ENCODE measurements around the gene CEP63. TPM values are rescaled to one million over a fixed set of nuclear protein-coding genes. Genes with fewer than 3 reads are reported as not detected.

CEP63 gene
- total RNA-seq, 2 experiments from 2014 or later, result 13.2 to 15.1 TPM

DNA sequence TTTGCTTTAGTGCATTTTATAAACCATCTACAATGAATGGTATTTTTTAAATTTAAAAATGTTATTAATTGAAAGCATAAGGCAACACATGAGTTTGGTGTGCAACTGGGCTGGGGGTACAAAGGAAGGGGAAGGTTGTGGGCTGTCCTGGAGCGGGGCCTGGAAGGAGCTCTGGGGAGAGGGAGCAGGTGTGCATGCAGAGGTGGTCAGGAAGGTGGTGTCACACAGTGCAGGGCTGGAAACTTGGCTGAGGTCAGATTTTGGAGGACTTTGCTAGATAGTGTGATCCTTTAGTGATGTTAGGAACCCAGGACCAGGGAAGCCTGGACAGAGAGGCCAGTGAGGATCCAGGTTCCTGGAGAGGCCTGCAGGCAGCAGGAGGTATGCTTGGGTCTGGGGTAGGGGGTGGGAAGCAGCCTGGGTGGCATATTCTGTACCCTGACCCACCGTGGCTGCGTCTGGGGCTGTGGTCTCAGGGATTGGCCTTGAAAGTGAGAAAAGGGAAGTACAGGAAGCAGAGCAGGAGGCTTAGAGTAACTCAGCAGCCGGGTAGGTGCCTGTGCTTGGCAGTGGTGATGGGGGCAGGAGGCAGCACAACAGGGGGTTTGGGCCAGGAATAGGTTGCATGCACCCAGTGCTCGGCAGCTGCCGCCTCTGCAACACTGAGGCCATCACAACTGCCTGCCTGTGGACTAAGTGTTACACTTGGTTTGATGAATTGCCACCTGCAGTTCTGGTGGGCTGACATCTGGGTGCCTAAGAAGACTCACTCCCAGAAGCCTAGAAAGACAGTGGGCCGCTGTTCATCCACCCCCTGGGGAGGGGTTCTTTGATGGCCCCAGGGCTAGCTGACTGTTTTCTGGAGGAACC lies 132.0 kb downstream of the CEP63 start:
- no peak for TF ChIP-seq CTCF (IDR thresholded peaks at IDR 0.05)
- Mint-ChIP-seq H3K4me1 (ENCODE audit: low read depth) (no peaks in the 10 kb centered on the region), H3K36me3 (ENCODE audit: low read depth) (no peaks in the 10 kb centered on the region), H3K27ac (no peak overlapping the region), H3K9me3 (no peaks in the 10 kb centered on the region), H3K4me3 (no peak overlapping the region), H3K27me3 (no peaks in the 10 kb centered on the region)
- POLR2A ChIA-PET, result no interaction called here
- ATAC-seq (ENCODE audit: poor library complexity) (no peak), DNase-seq (no peak)
- Histone ChIP-seq H3K4me3 (ENCODE audit: low read length) (no peak overlapping the region), H3K9me3 (ENCODE audit: control insufficient read depth in 1 of 2, insufficient read depth in 1 of 2, low read length in 2 of 2) (no peaks in the 10 kb centered on the region), H3K4me1 (ENCODE audit: insufficient read depth, low read length) (no peaks in the 10 kb centered on the region), H3K27ac (ENCODE audit: low read depth in 1 of 2, low read length in 2 of 2) (no peak overlapping the region), H3K36me3 (ENCODE audit: insufficient read depth, low read length) (no peaks in the 10 kb centered on the region), H3K27me3 (ENCODE audit: control insufficient read depth in 1 of 2, insufficient read depth in 2 of 2, low read length in 2 of 2) (no peaks in the 10 kb centered on the region)
- CTCF ChIA-PET, result no interaction called here
- intact Hi-C loops (cut with DNase I, micrococcal nuclease), result no loop called here

DNA sequence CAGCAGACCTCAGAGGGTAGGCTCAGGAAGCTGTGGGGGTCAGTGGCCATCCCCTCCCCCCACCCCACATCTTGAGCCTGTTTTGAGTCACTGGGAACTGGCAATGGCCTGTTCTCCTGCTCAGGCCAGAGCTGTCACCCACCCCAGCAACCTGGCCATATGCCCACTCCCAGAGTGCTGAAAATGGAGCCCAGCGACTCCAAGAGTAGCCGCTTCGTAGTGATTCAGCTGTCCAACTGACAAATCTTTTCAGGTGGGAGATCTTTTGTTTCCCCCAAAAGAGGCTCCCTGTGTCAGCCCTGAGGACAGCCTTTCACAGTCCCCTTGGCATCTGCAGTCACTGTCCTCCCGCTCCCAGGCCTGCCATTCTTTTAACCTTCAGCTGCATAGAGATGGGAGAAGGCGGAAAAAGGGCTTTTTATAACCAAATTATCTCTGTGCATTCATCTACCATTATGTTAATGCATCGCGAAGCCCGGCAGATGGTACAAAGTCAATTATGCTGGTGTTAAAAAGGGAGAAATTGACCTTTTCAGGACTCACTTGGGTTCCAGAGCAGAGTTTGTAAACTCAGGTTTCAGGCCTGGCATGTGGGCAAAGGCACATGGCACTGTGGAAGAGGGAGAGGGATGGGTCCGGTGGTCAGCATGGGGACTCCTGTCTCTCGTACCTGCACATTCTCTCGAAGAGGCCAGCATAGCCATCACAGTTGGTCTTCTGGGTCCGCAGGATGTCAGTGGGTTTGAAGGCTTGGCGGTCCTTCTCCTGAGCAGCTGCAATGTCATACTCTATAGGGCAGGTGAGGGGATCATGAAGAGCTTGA lies 132.8 kb downstream of the CEP63 start:
- Mint-ChIP-seq H3K27me3 (no peaks in the 10 kb centered on the region), H3K9me3 (no peaks in the 10 kb centered on the region), H3K27ac (no peak overlapping the region), H3K4me3 (no peak overlapping the region), H3K36me3 (ENCODE audit: low read depth) (no peaks in the 10 kb centered on the region), H3K4me1 (ENCODE audit: low read depth) (no peaks in the 10 kb centered on the region)
- ChIA-PET POLR2A (no interaction called here), CTCF (interaction anchor here (1.2 kb wide), 1 partner anchor 18 kb away, joined by 3 read pairs; no protein-coding TSS in a partner anchor)
- ATAC-seq (ENCODE audit: poor library complexity) (no peak), DNase-seq (no peak)
- no peak overlapping the region for H3K4me3 ChIP-seq (ENCODE audit: low read length)
- H3K27me3 ChIP-seq (ENCODE audit: control insufficient read depth in 1 of 2, insufficient read depth in 2 of 2, low read length in 2 of 2), result no peaks in the 10 kb centered on the region
- TF ChIP-seq CTCF (IDR thresholded peaks at IDR 0.05), result no peak
- intact Hi-C loops (cut with DNase I, micrococcal nuclease), result no loop called here
- H3K27ac ChIP-seq (ENCODE audit: low read depth in 1 of 2, low read length in 2 of 2), result no peak overlapping the region
- no peaks in the 10 kb centered on the region for H3K36me3 ChIP-seq (ENCODE audit: insufficient read depth, low read length)
- H3K9me3 ChIP-seq (ENCODE audit: control insufficient read depth in 1 of 2, insufficient read depth in 1 of 2, low read length in 2 of 2), result no peaks in the 10 kb centered on the region
- H3K4me1 ChIP-seq (ENCODE audit: insufficient read depth, low read length), result no peaks in the 10 kb centered on the region

- no peak overlapping the region for H3K4me3 Mint-ChIP-seq
- no peaks in the 10 kb centered on the region for H3K36me3 ChIP-seq (ENCODE audit: insufficient read depth, low read length)
- no peaks in the 10 kb centered on the region for H3K9me3 Mint-ChIP-seq
- no peaks in the 10 kb centered on the region for H3K4me1 ChIP-seq (ENCODE audit: insufficient read depth, low read length)
- no peak overlapping the region for H3K4me3 ChIP-seq (ENCODE audit: low read length)
- no peaks in the 10 kb centered on the region for H3K27me3 Mint-ChIP-seq
- ChIA-PET POLR2A (no interaction called here), CTCF (interaction anchor here (1.2 kb wide), 1 partner anchor 18 kb away, joined by 3 read pairs; no protein-coding TSS in a partner anchor)
- no peaks in the 10 kb centered on the region for H3K9me3 ChIP-seq (ENCODE audit: control insufficient read depth in 1 of 2, insufficient read depth in 1 of 2, low read length in 2 of 2)
- H3K4me1 Mint-ChIP-seq (ENCODE audit: low read depth), result no peaks in the 10 kb centered on the region
- no peaks in the 10 kb centered on the region for H3K27me3 ChIP-seq (ENCODE audit: control insufficient read depth in 1 of 2, insufficient read depth in 2 of 2, low read length in 2 of 2)
- intact Hi-C loops (cut with DNase I, micrococcal nuclease), result no loop called here
- no peak for TF ChIP-seq CTCF (IDR thresholded peaks at IDR 0.05)
- no peak overlapping the region for H3K27ac ChIP-seq (ENCODE audit: low read depth in 1 of 2, low read length in 2 of 2)
- ATAC-seq (ENCODE audit: poor library complexity) (no peak), DNase-seq (no peak)
- H3K27ac Mint-ChIP-seq, result no peak overlapping the region
- no peaks in the 10 kb centered on the region for H3K36me3 Mint-ChIP-seq (ENCODE audit: low read depth)
Observed at GRCh38 chr3:134619301-134619615, 133.4 kb downstream of the CEP63 start.

All from CD4-positive, alpha-beta T cell (primary cell).